HEK293 (cell line): ENCODE measurements around the gene FLRT3.

Experiments used
- CTCF ChIA-PET: fragments of 350-600 bp; formaldehyde crosslinking; extraction: SDS; loops from one replicate; lab custom pipeline; 2021; ENCODE audit warnings: antibody characterized with exemption; lab: Yijun Ruan, JAX
- POLR2A ChIA-PET: fragments of 300-600 bp; formaldehyde crosslinking; extraction: SDS; loops from one replicate; lab custom pipeline; 2020; ENCODE audit warnings: antibody characterized with exemption, inconsistent platforms; lab: Yijun Ruan, JAX
- H3K27ac ChIP-seq: fragments of 200-500 bp; sonication (Bioruptor generic); 2 replicates; pipeline ENCODE4 v1.5.1; 2014; ENCODE audit warnings: low read depth, low read length, control low read depth, inconsistent platforms; ENCODE audit errors: extremely low read depth
- H3K36me3 ChIP-seq, 2 experiments: fragments of 200-500 bp in 1 of 2; sonication (Bioruptor generic) in 1 of 2; 1 replicate in 1 of 2; 2 replicates in 1 of 2; pipeline ENCODE4 v1.5.1; 2014 to 2017; ENCODE audit warnings: inconsistent platforms in 2 of 2, low read length in 2 of 2; ENCODE audit not compliant: control insufficient read depth in 2 of 2, insufficient read depth in 1 of 2
- H3K4me1 ChIP-seq: fragments of 200-500 bp; sonication (Bioruptor generic); 2 replicates; pipeline ENCODE4 v1.5.1; 2014; ENCODE audit warnings: mild to moderate bottlenecking, low read length, inconsistent platforms; ENCODE audit not compliant: control insufficient read depth, insufficient read depth
- H3K4me3 ChIP-seq: 2 replicates; pipeline ENCODE4 v1.5.1; 2011; ENCODE audit warnings: low read depth, mild to moderate bottlenecking, control low read depth, low read length, moderate library complexity
- H3K9me3 ChIP-seq: fragments of 200-500 bp; sonication (Bioruptor generic); 2 replicates; pipeline ENCODE4 v1.5.1; 2014; ENCODE audit warnings: low read depth, low read length, inconsistent platforms; ENCODE audit not compliant: control insufficient read depth, insufficient read depth
- BCL11A ChIP-seq: fragments of 450-650 bp; formaldehyde crosslinking; IDR thresholded peaks from 2 replicates; pipeline ENCODE4 v1.5.1; 2016; ENCODE audit warnings: low read depth, missing biosample characterization, missing genetic modification characterization
- PATZ1 ChIP-seq: fragments of 450-650 bp; formaldehyde crosslinking; IDR thresholded peaks from 2 replicates; pipeline ENCODE4 v1.5.1; 2016; ENCODE audit warnings: missing biosample characterization, missing genetic modification characterization
- SP2 ChIP-seq: fragments of 450-650 bp; formaldehyde crosslinking; IDR thresholded peaks from 2 replicates; pipeline ENCODE4 v1.5.1; 2016; ENCODE audit warnings: missing biosample characterization, missing genetic modification characterization
- TRIM28 ChIP-seq: IDR thresholded peaks from 2 replicates; pipeline ENCODE4 v1.6.1; 2011; ENCODE audit warnings: low read length, control low read depth, borderline replicate concordance
- ZBTB7A ChIP-seq: fragments of 450-650 bp; formaldehyde crosslinking; IDR thresholded peaks from 2 replicates; pipeline ENCODE4 v1.5.1; 2016; ENCODE audit warnings: low read depth, missing biosample characterization, missing genetic modification characterization
- ZFP3 ChIP-seq: fragments of 450-650 bp; formaldehyde crosslinking; IDR thresholded peaks from 2 replicates; pipeline ENCODE4 v1.5.1; 2016; ENCODE audit warnings: low read depth, missing biosample characterization, missing genetic modification characterization
- ZFP69B ChIP-seq: fragments of 450-650 bp; formaldehyde crosslinking; IDR thresholded peaks from 2 replicates; pipeline ENCODE4 v1.5.1; 2016; ENCODE audit warnings: missing biosample characterization, missing genetic modification characterization
- ZNF138 ChIP-seq: fragments of 450-650 bp; formaldehyde crosslinking; IDR thresholded peaks from 2 replicates; pipeline ENCODE4 v1.5.1; 2016; ENCODE audit warnings: missing biosample characterization, missing genetic modification characterization, borderline replicate concordance
- ZNF266 ChIP-seq: fragments of 450-650 bp; formaldehyde crosslinking; IDR thresholded peaks from 2 replicates; pipeline ENCODE4 v1.5.1; 2016; ENCODE audit warnings: missing biosample characterization, missing genetic modification characterization, low read depth
- ZNF280D ChIP-seq: fragments of 450-650 bp; formaldehyde crosslinking; IDR thresholded peaks from 2 replicates; pipeline ENCODE4 v1.5.1; 2016; ENCODE audit warnings: missing biosample characterization, missing genetic modification characterization
- ZNF37A ChIP-seq: fragments of 450-650 bp; IDR thresholded peaks from 2 replicates; pipeline ENCODE4 v1.5.1; 2018; ENCODE audit warnings: missing biosample characterization, missing genetic modification characterization
- ZNF391 ChIP-seq: fragments of 450-650 bp; formaldehyde crosslinking; IDR thresholded peaks from 2 replicates; pipeline ENCODE4 v1.5.1; 2016; ENCODE audit warnings: low read depth, missing biosample characterization, missing genetic modification characterization, borderline replicate concordance
- ZNF596 ChIP-seq: fragments of 450-650 bp; IDR thresholded peaks from 2 replicates; pipeline ENCODE4 v1.5.0; 2018; ENCODE audit warnings: missing biosample characterization, mild to moderate bottlenecking, missing genetic modification characterization, moderate library complexity
- ZNF654 ChIP-seq: fragments of 450-650 bp; formaldehyde crosslinking; IDR thresholded peaks from 2 replicates; pipeline ENCODE4 v1.5.1; 2016; ENCODE audit warnings: low read depth, missing biosample characterization, missing genetic modification characterization
- ZNF704 ChIP-seq: fragments of 450-650 bp; formaldehyde crosslinking; IDR thresholded peaks from 2 replicates; pipeline ENCODE4 v1.5.1; 2016; ENCODE audit warnings: missing biosample characterization, missing genetic modification characterization
- ZNF791 ChIP-seq: fragments of 450-650 bp; formaldehyde crosslinking; IDR thresholded peaks from 2 replicates; pipeline ENCODE4 v1.5.1; 2016; ENCODE audit warnings: missing biosample characterization, missing genetic modification characterization
- TF ChIP-seq, protein P1 (sequence below): fragments of 450-650 bp; formaldehyde crosslinking; IDR thresholded peaks from 2 replicates; pipeline ENCODE4 v1.5.1; 2016; ENCODE audit warnings: missing biosample characterization, missing genetic modification characterization
- TF ChIP-seq, protein P2 (sequence below): fragments of 450-650 bp; formaldehyde crosslinking; IDR thresholded peaks from 2 replicates; pipeline ENCODE4 v1.5.1; 2016; ENCODE audit warnings: missing biosample characterization, missing genetic modification characterization
- TF ChIP-seq, protein P3 (sequence below): fragments of 450-650 bp; formaldehyde crosslinking; IDR thresholded peaks from 2 replicates; pipeline ENCODE4 v1.5.1; 2016; ENCODE audit warnings: missing biosample characterization, missing genetic modification characterization
- TF ChIP-seq, protein P4 (sequence below): fragments of 450-650 bp; formaldehyde crosslinking; IDR thresholded peaks from 2 replicates; pipeline ENCODE4 v1.5.1; 2016; ENCODE audit warnings: missing biosample characterization, missing genetic modification characterization

The FLRT3 gene

GRCh38 chr20:14343491-14344065, 6.2 kb upstream of the FLRT3 start:
- Histone ChIP-seq H3K27ac (no peak overlapping the region), H3K36me3 (no peaks in the 10 kb centered on the region), H3K4me3 (no peak overlapping the region)
- POLR2A ChIA-PET: no interaction called here
- CTCF ChIA-PET: interaction anchor here (0.7 kb wide), 1 partner anchor 85 kb away, joined by 5 read pairs; no protein-coding TSS in a partner anchor
- TF ChIP-seq, protein P1, sequence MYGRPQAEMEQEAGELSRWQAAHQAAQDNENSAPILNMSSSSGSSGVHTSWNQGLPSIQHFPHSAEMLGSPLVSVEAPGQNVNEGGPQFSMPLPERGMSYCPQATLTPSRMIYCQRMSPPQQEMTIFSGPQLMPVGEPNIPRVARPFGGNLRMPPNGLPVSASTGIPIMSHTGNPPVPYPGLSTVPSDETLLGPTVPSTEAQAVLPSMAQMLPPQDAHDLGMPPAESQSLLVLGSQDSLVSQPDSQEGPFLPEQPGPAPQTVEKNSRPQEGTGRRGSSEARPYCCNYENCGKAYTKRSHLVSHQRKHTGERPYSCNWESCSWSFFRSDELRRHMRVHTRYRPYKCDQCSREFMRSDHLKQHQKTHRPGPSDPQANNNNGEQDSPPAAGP: no peak
- TF ChIP-seq PATZ1 (tag by site-specific recombination): no peak
- no peak for TF ChIP-seq ZNF791 (tag by site-specific recombination)
- no peak for TF ChIP-seq SP2 (tag by site-specific recombination)
- TF ChIP-seq, protein P2, sequence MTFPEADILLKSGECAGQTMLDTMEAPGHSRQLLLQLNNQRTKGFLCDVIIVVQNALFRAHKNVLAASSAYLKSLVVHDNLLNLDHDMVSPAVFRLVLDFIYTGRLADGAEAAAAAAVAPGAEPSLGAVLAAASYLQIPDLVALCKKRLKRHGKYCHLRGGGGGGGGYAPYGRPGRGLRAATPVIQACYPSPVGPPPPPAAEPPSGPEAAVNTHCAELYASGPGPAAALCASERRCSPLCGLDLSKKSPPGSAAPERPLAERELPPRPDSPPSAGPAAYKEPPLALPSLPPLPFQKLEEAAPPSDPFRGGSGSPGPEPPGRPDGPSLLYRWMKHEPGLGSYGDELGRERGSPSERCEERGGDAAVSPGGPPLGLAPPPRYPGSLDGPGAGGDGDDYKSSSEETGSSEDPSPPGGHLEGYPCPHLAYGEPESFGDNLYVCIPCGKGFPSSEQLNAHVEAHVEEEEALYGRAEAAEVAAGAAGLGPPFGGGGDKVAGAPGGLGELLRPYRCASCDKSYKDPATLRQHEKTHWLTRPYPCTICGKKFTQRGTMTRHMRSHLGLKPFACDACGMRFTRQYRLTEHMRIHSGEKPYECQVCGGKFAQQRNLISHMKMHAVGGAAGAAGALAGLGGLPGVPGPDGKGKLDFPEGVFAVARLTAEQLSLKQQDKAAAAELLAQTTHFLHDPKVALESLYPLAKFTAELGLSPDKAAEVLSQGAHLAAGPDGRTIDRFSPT: no peak
- no peak for TF ChIP-seq ZNF266
- TF ChIP-seq ZBTB7A: no peak
- TF ChIP-seq, protein P3, sequence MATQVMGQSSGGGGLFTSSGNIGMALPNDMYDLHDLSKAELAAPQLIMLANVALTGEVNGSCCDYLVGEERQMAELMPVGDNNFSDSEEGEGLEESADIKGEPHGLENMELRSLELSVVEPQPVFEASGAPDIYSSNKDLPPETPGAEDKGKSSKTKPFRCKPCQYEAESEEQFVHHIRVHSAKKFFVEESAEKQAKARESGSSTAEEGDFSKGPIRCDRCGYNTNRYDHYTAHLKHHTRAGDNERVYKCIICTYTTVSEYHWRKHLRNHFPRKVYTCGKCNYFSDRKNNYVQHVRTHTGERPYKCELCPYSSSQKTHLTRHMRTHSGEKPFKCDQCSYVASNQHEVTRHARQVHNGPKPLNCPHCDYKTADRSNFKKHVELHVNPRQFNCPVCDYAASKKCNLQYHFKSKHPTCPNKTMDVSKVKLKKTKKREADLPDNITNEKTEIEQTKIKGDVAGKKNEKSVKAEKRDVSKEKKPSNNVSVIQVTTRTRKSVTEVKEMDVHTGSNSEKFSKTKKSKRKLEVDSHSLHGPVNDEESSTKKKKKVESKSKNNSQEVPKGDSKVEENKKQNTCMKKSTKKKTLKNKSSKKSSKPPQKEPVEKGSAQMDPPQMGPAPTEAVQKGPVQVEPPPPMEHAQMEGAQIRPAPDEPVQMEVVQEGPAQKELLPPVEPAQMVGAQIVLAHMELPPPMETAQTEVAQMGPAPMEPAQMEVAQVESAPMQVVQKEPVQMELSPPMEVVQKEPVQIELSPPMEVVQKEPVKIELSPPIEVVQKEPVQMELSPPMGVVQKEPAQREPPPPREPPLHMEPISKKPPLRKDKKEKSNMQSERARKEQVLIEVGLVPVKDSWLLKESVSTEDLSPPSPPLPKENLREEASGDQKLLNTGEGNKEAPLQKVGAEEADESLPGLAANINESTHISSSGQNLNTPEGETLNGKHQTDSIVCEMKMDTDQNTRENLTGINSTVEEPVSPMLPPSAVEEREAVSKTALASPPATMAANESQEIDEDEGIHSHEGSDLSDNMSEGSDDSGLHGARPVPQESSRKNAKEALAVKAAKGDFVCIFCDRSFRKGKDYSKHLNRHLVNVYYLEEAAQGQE (tag by site-specific recombination): no peak
- no peak for TF ChIP-seq ZNF138 (tag by site-specific recombination)
- TF ChIP-seq, all 188 proteins: peak for 0
- Histone ChIP-seq H3K9me3 (no peaks in the 10 kb centered on the region), H3K4me1 (no peaks in the 10 kb centered on the region)

DNA sequence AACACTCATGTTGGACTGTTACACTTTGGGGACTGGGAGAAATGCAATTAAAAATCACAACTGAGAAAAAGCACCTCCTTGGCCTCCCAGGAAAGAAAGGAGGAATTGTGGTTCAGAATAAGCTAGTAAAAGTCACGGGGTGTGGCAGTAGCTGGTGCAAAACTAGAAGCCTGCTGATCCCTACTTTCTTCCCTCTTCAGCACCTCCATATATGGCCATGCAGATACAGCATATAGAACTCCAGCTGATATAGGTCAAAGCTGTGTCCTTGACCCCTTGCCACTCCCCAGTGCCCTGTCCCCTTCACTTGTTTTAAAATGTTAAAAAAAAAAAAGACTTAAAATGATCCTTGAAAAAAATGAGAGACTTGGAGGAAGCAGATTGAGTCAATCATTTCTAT, 5.5 kb upstream of the FLRT3 start:
- H3K27ac ChIP-seq: no peak overlapping the region
- H3K4me3 ChIP-seq: no peak overlapping the region
- no peaks in the 10 kb centered on the region for H3K36me3 ChIP-seq
- ChIA-PET CTCF (interaction anchor here (0.7 kb wide), 1 partner anchor 86 kb away, joined by 5 read pairs; no protein-coding TSS in a partner anchor), POLR2A (no interaction called here)
- no peaks in the 10 kb centered on the region for H3K4me1 ChIP-seq
- TF ChIP-seq ZNF596: no peak
- no peak for TF ChIP-seq ZNF280D (tag by site-specific recombination)
- no peak for TF ChIP-seq TRIM28
- TF ChIP-seq, protein P4, sequence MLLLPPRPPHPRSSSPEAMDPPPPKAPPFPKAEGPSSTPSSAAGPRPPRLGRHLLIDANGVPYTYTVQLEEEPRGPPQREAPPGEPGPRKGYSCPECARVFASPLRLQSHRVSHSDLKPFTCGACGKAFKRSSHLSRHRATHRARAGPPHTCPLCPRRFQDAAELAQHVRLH: no peak
- TF ChIP-seq BCL11A (tag by site-specific recombination): no peak
- TF ChIP-seq ZNF266: no peak
- no peak for TF ChIP-seq ZNF391
- TF ChIP-seq ZFP3 (tag by site-specific recombination): no peak
- no peak for TF ChIP-seq ZFP69B (tag by site-specific recombination)
- no peak for TF ChIP-seq ZNF654 (tag by site-specific recombination)
- no peak for TF ChIP-seq ZNF704 (tag by site-specific recombination)
- no peak for TF ChIP-seq ZNF37A (tag by site-specific recombination)
- no peaks in the 10 kb centered on the region for H3K9me3 ChIP-seq
